Hematopoietic multipotent progenitor cell (in vitro differentiated cells): ENCODE results near the gene MDH1B. TPM values are rescaled to one million over a fixed set of nuclear protein-coding genes. Genes with fewer than 3 reads are reported as not detected.
A peak's percentile ranks its signal among the peaks of the same experiment; 100 is the strongest.
"Not testable (repeated sequence)": the region's sequence is repeated elsewhere in the genome, so short reads cannot be mapped to it uniquely, and the experiment has no call there.

Experiments
- DNase-seq, 3 donors: peaks; one replicate each; pipeline ENCODE4 v3.0.0-alpha.2; 2011 to 2015; ENCODE audit warnings: low read depth in 2 of 3, low spot score in 2 of 3
- total RNA-seq: library from RNA; depleted of rRNA; stranded (reverse); fragments of >200 nt; gene quantifications from one replicate; pipeline ENCODE4 v1.2.3, GENCODE V29; 2012

The MDH1B gene
- total RNA-seq, 1 donor, result 1.3 TPM

DNA sequence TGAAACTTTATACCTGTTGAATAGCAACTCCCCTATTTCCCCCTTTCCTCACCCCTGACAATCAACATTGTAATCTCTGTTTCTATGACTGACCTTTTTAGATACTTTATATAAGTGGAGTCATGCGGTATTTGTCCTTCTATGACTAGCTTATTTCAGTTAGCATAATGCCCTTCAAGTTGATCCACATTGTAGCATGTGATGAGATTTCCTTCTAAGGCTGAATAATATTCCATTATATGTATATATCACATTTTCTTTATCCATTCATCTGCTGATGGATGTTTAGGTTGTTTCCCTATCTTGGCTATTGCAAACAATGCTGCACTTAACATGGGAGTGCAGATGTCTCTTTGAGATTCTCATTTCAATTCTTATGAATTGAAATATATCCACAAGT lies 9.7 kb upstream of the MDH1B start:
- DNase-seq, result no peak

DNA sequence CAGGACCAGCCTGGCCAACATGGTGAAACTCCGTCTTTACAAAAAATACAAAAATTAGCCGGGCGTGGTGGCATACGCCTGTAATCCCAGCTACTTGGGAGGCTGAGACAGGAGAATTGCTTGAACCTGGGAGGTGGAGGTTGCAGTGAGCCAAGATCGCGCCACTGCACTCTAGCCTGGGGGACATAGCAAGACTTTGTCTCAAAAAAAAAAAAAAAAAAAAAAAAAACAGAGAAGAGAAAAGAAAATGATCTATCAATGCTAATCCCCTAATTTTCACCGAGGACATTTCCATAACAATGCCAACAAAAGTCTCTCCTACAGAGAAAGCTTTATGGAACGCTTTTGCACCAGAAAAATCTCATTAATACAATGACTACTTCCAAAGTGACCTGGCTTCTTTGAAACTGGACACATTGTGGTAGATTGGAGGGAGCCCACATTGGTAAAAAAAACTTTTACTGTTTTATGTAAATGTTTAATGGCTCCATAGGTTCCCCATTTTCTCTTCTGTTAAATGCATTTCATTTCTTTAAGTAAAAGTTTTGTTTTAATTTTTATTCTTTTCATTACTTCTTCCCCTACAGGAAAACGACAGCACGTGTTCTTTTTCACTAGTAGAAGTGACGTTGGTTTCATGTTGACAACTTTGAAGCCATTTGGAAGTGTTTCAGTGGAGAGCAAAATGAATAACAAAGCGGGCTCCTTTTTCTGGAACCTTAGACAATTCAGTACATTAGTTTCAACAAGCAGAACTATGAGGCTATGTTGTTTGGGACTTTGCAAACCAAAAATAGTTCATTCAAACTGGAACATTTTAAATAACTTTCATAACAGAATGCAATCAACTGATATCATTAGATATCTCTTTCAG lies 1.2 kb upstream of the MDH1B start:
- DNase-seq, result no peak

- DNase-seq, result no peak
Observed at GRCh38 chr2:206764673-206765241, 371 bp downstream of the MDH1B start.

DNA sequence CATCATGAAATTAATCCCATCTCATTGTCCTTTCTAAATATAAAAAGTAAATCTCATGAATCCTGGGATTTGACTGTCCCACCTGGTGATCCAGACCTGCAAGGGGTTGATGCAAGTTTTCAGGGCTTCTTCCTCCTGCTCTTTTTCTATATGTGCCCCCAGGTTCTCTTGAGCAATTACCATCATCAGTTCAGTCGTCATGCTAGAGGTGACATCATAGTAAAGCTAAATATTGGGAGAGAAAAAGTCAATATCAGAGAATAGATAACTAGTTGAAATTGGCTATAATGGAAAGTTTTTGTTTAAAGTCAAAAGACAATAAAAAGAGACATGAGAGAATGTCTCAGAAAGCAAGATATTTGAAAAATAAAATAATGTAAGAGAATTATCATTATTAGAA lies 8.3 kb downstream of the MDH1B start:
- no peak for DNase-seq

DNA sequence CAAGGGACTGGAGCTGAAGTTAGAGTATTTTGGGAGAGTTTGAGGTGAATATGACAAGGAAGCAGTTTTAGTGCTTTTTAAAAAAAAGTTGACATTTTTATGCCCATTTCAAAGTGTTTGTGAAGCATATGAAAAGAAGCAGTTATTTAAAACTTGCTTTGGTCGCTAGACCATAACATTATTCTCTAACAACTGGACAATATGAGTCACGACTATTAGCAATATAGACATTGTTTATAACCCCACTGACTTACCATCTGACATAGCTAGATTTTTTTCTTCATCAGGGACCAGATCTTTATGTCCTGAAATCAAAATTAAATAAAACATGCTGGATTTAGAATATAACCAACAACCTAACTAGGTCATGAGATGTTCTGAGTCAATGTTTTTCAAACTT lies 24.3 kb downstream of the MDH1B start:
- no peak for DNase-seq

DNA sequence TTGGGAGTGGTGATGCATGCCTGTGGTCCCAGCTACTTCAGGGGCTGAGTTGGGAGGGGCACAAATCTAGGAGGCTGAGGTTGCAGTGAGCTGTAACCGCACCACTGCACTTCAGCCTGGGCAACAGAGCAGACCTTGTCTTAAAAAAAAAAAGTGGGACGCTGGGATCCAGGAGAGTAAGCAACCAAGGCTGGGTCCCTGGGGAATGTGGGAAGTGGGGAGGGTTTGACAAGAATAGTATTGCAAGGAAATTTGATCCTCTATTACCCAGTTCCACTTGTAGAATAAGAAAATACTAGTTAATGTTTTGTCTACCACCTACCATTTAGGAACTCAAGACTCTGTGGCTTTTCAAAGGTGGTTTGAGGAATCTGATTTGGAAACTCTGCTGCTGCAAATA lies 25.9 kb downstream of the MDH1B start:
- DNase-seq, result no peak

- DNase-seq, result no peak
Observed at GRCh38 chr2:206736935-206737334, 28.2 kb downstream of the MDH1B start.

DNA sequence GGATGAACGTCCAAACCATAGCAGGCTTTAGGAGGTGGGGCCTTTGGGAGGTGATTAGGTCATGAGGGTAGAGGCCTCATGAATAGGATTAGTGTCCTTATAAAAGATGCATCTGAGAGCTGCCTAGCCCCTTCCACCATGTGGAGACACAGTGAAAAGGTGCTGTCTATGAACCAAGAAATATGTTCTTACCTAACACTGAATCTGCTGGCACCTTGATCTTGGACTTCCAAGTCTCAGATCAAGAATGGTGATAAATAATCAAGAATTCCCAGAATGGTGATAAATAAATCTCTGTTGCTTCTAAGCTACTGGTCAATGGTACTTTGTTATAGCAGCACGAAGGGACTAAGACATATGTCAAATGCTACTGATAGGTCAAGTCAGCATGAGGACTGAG lies 31.8 kb downstream of the MDH1B start:
- no peak for DNase-seq

DNA sequence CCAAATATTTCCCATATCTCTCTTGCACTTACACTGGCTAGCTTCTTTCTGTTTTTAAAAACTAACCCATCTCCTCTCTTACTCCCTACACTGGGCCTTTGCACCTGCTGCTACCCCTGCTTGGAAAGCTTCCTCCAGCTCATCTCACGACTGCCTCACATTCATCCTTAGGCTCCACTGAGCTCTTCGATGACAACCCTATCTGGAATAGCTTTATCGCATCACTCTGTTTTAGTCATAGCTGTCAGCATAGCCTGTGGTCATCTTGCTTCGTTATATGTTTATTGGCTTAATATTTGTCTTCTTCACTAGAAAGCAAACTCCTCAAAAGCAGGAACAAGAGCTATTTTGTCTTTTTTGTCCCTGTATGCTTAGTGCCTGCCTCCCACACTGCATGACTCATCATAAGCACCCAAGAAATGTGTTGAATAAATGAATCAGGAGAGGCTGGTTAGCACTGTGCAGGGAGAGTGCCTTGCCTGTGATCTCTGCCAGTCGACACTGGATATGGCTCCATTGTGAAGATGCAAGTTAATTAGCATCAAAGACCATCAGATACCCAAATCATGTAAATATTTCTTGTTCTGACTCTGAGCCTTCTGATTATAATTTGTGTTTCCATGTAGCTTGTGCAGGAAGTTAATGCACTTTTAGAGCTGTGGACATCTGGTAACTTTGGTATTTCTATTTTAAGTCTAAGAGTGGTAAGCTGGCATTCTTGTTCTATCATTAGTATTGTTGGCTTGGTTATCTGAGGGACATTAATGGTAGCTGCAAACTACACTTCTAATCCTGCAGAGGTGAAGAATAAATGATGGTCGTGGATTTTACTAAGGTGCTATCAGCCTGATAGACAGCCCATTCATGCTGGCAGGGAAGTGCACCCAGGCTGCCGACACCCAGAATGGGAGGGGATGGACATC lies 36.6 kb downstream of the MDH1B start:
- no peak for DNase-seq

DNA sequence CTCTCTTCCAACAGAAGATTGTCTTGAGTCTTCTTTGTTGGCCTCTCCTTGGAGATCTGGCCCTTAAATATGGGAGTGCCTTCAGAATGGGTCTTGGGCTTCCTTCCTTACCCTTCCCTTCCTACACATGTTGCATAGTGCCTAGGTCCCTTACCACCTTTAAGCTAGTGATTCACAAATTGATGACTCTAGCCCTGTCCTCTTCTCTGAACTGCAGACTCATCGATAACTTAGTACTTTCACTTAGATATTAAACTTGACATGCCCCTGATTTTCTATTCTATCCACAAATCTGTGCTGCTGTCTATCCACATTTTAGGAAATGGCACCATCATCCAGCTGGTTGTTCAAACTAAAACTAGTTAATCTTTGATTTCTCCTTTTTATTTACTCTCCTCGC lies 37.8 kb downstream of the MDH1B start:
- DNase-seq, result no peak

DNA sequence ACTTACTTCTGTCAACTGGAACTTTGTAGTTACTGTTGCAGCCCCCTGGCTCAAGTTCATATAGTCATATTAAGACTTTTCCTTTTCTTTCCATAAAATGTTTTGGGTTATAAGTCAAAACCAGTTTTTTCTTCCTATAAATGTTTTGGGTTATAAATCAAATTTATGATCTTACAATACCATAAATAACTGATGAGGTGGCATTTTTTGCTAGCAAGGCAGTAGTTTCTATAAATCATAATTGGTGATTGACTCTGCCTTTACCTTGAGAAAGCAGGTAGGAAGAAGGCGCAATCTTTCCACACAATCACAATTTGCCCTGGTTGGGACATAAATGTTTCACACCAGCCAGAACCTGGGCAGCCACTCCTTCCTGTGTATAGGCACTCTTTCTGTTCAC lies 41.8 kb downstream of the MDH1B start:
- DNase-seq, result no peak

- peak in 1 of 3 donors; percentile 51 for DNase-seq
Observed at GRCh38 chr2:206721256-206721920, 43.7 kb downstream of the MDH1B start.

DNA sequence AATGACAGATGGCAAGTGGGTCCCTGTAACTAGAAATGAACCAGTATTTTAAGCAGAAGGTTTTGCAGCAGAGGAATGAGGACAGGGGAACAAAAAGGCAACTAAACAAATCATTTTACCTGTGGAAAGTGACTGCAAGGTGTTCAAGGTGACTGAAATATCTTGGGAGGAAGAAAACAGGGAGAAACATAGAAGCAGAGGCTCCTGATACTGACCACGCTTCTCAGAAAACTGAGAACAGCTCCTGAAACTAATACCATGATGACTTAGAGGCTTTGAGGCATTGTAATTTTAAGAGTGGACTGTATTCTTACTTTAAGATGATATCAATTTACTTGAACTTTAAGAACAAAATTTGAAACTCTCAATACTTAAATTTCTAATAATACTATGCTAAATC lies 46.8 kb downstream of the MDH1B start, which contains the start of gene DYTN:
TSS of gene DYTN (minus strand) at position 101 of the 400 bp plus-strand sequence. CDS start 117 bp downstream, outside the sequence.
- DNase-seq, result no peak

- no peak for DNase-seq
Observed at GRCh38 chr2:206716623-206717022, 48.5 kb downstream of the MDH1B start.

GRCh38 chr2:206715183-206715582 lies 49.9 kb downstream of the MDH1B start:
- DNase-seq, result not testable (repeated sequence)

GRCh38 chr2:206713746-206714145 lies 51.4 kb downstream of the MDH1B start:
- DNase-seq, result peak in 1 of 3 donors; percentile 37

DNA sequence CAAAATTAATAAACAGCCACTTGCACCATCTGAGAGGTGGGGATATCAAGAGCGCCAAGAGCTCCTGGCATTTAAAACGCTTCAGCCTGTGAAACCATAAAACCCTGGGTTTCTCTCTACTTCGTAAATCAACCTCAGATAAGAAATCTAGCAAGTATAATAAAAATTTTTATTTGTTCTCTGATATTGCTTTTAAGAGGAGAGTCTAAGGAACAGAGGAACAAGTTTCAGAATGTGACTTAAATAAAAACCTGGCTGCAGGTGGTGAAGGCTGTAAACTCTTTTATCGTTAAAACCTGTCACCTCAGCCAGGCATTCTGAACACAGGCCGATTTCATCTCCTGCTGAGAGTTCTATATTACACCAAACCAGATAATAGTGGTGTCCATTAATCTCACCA lies 56.8 kb downstream of the MDH1B start:
- DNase-seq, result no peak

DNA sequence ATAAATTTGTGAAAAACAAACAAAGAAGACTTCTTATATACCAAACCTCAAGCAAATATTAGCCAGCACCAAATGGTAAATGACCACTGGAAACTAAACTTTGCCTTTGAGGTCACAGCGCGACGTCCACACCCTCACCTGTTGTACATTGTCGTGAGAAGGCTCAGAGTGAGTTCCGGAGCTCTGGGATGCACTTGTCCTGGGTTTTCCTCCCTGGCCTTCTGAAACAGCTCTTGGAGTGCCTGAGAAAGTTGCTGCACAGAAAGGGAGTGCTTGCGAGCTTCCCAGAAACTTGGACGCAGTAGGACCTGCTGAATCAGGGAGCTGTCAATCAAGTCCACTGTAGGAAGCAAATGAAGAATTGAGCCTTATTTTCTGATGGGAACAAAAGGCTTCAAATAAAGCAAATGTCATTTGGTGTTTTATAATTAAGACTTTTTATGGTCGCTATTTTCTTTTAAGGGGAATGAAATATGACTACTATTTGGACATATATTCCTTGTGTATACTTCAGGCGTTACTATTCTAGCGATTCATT lies 57.9 kb downstream of the MDH1B start:
- no peak for DNase-seq

DNA sequence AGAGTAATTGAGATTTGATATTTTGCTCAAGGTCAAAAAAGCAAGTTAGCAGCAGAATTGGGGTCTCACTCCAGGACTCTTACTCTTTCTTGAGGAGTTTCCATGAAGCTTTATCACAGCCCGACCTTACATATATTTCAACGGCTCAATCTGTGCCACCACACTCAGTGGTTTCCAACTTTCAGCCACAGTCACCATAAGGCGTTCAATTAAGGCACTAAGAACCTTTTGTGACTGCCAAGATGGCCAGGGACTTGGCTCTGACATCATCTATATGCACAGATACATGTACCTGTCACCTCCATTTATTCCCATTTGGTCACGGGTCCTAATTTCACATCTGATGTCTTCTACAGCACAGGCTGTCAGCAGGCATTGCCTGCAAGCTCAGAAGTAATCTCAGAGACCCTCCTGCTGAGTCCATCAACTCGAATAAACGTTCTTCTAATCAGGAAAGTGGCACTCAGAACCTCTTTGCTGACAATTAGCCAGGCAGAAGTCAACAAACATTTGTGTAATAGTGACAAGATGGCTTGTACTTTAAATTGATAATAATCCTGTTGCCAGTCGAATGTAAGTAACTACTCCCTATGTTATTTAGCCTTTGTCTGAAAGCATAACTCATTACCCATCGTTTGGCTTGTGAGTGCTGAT lies 63.0 kb downstream of the MDH1B start:
- DNase-seq, result no peak

DNA sequence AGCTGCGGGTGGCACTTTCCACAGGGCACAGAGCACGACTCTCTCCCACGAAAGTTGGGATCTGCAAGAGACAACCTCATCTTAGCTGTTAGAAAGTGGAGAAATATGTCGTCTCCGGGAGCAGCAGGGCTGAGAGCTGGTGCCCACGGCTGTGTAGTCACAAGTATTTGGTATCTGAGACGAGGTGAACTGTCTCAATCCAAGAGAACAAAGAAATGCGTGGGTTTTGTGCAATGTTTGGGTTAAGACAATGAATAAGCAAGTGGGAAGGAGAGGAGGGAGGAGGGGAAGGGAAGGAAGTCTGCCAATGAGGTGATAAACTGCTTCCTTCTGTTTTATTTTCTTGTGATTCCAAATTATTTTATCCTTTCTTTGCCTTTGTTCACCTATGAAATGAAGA lies 65.0 kb downstream of the MDH1B start:
- peak in 2 of 3 donors; percentile 47 to 70 for DNase-seq
